AG08396 (cell line): ENCODE results near the gene DENND4C.
"Not testable (repeated sequence)": the region's sequence is repeated elsewhere in the genome, so short reads cannot be mapped to it uniquely, and the experiment has no call there.

Experiments
- DNase-seq: peaks from one replicate; pipeline ENCODE4 v3.0.0; 2012; ENCODE audit warnings: low spot score, mixed read lengths

DENND4C gene

DNA sequence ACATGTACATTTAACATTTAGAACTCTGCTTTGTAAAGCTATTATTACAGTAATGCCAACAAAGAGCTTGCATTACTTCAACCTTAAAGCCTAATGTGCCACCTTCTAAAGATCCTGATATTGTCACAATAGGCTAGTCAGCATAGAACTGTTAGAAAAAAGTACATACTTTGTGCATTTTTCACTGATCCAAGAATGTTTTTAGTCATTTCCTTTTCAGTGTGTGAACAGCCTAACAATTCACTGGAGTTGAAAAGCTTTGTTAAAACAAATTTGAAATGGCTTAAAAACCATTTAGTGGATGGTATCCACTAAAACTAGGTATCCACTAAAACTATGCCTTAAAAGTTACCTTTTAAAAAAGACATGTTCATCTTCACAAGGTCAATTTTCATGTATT is 145.0 kb downstream of the DENND4C start:
- peak; percentile 10 for DNase-seq

GRCh38 chr9:19376931-19377330 is 146.4 kb downstream of the DENND4C start:
- DNase-seq: no peak

GRCh38 chr9:19378164-19378563 is 147.7 kb downstream of the DENND4C start:
- DNase-seq: no peak

- DNase-seq: no peak
These were observed 148.2 kb downstream of the DENND4C start for GRCh38 chr9:19378647-19379046.

DNA sequence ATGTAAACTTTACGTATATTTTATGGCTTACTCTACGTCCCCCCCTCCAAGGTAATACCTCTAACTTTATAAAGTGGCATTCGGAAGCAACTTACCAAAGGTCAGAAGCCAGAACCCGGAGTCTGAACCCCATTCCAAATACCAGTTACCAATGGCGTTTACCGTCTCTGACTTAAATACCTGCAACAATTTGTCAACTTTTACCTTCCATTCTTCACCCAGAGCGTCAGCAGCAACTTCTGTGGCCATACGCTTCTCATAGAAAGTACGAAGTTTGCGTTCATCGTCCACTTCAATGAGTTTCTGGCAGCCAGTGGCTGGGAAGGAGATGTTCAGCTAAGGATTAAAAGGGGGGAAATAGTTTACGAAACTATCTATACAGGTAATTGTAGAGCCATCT is 148.8 kb downstream of the DENND4C start:
- DNase-seq: no peak

DNA sequence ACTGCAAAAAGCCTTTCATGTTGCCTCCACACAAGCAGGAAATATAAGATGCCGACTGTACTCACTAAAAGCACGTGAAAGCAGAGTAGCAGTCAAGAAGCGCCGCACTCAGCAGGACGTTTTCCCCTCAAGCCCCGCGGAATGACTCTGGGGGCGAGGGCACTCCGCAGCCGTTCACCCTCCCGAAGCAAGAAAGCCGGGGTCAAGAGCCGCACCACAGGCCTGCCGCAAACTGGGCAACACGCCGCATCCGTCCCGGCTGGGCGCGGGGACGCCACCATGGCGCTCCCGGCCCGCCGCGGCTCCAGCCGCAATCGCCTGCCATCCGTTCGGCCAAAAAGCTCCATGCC is 149.2 kb downstream of the DENND4C start:
- peak; percentile 27 for DNase-seq

GRCh38 chr9:19380826-19381075 is 150.3 kb downstream of the DENND4C start:
- DNase-seq: no peak

DNA sequence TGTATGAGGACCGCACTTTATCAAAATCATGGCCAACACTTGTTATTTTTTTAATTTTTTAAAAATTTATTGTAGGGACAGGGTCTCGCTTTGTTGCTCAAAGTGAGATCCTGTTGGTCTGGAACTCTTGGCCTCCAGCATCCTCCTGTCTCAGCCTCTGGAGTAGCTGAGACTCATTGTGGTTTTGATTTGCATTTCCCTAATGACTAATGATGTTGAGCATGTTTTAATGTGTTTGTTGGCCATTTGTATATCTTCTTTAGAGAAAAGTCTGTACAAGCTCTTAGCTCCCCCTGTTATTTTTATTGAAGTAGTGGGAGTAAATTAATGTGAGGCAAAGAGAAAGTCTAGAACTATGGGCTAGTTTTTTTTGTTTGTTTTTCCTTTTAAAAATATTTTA is 151.2 kb downstream of the DENND4C start:
- DNase-seq: no peak

DNA sequence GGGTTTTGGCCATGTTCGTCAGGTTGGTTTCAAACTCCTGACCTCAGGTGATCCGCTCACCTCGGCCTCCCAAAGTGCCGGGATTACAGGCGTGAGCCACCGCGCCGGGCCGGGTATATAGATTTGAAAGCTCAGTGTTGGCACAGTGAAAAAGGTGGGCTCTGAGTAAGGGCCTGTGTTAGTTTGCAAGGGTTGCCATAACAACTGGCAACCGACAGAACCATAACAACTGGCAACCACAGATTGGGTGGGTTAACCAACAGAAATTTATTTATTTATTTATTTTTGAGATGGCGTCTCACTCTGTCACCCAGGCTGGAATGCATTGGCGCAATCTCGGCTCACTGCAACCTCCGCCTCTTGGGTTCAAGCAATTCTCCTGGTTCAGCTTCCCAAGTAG is 154.7 kb downstream of the DENND4C start:
- DNase-seq: not testable (repeated sequence)

DNA sequence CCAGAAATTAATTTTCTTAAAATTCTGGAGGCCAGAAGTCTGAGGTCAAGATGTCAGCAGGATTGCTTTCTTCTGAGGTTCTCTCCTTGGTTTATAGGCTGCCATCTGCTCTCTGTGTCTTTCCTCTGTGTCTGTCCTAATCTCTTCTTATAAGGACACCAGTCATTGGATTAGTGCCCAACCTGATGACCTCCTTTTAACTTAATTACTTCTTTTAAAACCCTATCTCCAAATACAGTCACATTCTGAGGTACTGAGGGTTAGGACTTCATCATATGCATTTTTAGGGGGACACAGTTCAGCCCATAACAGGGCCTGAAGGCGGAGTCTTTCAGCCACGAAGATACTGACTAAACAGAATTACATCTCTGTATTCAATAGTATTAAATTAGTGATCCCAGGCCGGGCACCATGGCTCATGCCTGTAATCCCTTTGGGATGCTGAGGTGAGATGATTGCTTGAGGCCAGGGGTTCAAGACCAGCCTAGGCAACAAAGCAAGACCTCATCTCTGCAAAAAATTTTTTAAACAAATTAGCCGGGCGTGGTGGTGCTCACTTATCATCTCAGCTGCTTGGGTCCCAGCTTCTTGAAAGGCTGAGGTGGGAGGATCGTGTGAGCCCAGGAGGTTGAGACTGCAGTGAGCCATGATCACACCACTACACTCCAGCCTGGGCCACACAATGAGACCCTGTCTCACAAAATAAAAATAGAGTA is 155.5 kb downstream of the DENND4C start:
- DNase-seq: no peak

DNA sequence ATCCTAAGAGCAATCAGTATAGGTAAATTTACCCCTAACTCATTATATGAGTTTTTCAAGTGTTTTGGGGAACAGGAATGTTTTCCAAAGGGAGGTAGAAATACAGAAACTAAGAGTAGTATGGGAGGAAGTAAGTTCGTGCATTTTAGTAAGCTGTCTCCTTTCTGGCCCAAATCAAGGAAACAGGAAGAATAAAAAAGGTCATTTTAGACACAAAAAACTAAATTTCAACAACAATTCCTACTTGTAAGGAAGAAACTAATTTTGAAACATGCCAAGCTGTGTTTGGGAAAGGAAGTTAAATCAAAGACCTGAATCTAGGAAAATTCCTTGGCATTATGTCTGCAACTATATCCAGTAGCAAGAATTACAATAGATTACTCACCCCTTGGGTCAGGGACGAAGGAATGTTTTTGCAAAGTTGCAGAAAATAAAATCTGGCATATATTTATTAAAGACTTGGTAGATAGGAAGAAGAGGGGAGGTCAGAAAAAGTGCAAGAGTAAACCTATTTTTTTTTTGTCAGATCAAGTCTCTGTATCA is 156.1 kb downstream of the DENND4C start:
- DNase-seq: no peak

DNA sequence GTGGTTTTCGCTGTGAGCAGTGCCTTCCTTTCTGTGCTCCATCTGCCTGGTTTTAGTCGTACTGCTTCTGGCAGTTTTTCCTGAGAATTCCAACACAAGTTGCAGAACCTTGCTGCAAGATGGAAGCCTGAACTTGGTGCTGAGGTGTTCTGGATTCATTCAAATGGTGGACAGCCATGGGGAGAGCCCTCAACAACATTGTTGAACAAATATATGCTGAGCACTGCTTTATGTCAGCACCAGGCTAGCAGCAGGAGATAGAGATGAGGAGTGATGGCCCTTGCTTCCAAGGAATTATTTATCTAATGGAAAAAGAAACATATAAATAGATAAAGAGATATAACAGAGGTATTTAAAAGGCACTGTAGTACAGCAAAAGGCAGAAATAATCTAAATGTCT is 156.8 kb downstream of the DENND4C start:
- DNase-seq: no peak

- not testable (repeated sequence) for DNase-seq
These were observed 159.0 kb downstream of the DENND4C start for GRCh38 chr9:19389539-19389938.

DNA sequence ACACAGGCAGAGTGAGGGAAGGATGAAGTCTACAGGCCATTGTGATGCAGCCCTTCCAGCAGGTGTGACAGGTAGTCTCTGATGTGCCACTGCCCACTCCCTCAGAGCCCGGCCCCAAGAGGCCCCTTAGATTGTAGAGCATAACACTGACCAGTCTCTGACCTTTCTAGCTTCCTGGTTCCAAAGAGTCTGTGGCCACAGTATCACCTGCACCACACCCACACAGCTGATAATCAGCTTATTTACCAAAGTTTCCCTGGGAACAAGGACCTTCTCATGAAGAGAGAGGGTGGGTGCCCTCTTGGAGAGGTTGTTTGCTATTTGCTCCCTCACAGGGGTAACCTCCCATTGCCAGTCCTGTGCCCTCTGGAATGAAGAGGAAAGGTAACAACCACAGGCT is 167.4 kb downstream of the DENND4C start:
- DNase-seq: no peak

DNA sequence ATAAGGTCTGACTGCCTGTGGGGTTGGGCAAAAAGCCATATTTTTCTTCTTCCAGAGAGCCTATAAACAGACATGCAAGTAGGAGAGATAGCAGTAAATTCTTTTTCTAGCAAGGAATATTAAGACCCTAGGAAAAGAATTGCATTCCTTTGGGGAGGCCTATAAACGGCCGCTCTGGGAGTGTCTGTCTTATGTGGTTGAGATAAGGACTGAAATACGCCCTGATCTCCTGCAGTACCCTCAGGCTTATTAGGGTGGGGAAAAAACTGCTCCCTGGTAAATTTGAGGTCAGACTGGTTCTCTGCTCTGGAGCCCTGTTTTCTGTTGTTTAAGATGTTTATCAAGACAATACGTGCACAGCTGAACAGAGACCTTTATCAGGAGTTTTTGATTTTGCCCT is 172.7 kb downstream of the DENND4C start:
- not testable (repeated sequence) for DNase-seq

- no peak for DNase-seq
These were observed 174.0 kb downstream of the DENND4C start for GRCh38 chr9:19404283-19405075.

DNA sequence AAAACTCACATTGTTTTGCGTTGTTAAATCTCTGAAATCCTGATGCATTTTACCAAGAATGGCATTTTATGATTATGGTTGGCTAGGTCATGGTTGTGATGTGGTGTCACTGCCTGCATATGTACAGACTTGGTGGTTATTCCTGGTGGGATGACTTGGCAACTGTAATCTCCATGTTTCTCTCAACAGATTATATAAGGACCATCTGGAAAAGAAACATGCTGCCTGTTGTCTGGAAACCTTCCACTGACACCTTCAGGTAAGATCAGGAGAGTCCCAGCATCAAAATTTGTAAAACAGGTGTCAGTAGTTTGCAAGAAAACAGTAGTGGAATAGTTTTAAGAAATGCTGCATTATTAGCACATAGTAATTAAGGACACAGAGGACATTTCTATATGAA is 175.3 kb downstream of the DENND4C start:
- no peak for DNase-seq

DNA sequence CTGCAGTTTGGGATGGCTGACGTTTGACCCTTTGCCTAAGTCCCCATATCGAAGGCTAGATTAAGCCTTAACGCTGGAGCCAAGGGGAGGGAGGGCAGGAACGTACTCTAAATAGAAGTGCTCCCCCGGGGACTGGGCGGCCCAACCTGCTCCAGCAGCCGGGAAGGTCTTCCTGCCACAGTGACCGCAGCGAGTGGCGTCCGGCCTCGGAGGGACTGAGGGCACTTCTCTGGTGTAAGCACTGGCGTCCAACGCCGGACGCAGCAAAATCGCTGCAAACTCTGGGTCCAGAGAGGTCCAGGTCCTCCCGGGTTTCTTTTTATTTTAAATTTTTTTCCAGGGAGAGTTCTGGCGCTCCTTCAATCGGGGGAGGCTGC is 177.8 kb downstream of the DENND4C start:
- DNase-seq: no peak

GRCh38 chr9:19408693-19409400 is 178.4 kb downstream of the DENND4C start, which contains the start of gene ACER2:
Gene ACER2, plus strand, starts transcription at chr9:19409009. Its CDS starts 76 bp downstream, at chr9:19409085.
- DNase-seq: peak; percentile 95

DNA sequence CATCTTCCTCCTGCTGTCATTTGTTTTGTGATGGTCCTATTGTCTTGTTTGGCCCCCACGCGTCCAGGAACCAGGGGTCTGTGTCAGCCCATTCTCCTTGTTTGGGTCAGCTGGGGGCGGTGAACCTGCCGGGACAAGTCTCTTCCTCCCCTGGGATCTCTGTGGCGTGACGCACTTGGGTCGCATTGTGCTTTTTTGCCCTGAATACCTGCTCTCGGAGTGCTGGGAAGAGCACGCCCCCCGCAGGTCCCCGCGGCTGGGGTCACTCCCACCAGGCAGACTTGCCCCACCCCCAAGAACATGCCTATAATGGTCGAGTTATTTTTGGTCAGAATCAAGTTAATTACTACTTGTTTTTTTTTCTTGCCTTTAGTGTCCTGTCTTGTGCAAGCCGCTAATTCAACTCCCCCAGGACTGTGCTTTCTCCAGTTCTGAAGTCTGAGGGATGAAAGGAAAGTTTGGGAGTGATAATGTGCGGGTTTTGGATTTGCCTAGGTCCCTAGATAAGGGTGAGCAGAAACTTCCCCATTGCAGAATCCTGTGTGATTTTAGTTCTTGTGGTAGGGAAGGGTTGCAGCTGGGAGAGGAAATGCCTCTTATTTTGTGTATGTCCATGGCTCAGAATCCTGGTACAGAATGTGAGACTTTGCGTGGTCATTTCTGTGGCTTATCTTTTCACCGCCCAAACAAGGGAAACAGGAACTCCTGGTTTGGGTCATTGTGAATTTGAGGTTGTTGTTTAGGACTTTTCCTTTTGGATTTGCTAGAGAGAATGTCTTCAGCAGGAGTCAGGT is 179.1 kb downstream of the DENND4C start:
- no peak for DNase-seq

GRCh38 chr9:19410195-19410503 is 179.7 kb downstream of the DENND4C start:
- no peak for DNase-seq

DNA sequence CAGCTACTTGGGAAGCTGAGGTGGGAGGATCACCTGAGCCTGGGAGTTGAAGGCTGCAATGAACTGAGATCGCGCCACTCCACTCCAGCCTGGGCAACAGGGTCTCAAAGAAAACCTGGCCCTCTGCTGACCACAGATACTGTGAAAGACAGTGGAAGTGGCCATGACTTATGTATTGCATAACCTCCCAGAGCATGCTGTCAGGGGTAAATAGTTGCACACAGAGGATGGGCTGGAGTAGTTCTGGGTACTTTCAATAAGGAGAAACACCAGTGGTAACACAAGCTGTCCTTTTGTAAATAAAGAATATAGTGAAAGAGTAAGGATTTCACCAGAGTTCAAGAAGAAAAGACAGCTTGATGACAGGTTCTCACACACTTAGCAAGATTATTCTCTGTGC is 180.1 kb downstream of the DENND4C start:
- DNase-seq: no peak
